ENCODE measurements around the gene SIPA1L3. TPM values are rescaled to one million over a fixed set of nuclear protein-coding genes. Genes with fewer than 3 reads are reported as not detected.

SIPA1L3 gene
- polyA plus RNA-seq, 1 donor from 2014 or later: 2.8 TPM

- Histone ChIP-seq H2AFZ (ENCODE audit: low read depth, low read length) (no peak overlapping the region), H3K79me2 (replicated peaks; ENCODE audit: insufficient read depth, low read length) (no peaks in the 10 kb centered on the region), H3K27ac (ENCODE audit: low read length) (no peak overlapping the region)
Observed at GRCh38 chr19:37982655-37983054, 75.6 kb downstream of the SIPA1L3 start.

DNA sequence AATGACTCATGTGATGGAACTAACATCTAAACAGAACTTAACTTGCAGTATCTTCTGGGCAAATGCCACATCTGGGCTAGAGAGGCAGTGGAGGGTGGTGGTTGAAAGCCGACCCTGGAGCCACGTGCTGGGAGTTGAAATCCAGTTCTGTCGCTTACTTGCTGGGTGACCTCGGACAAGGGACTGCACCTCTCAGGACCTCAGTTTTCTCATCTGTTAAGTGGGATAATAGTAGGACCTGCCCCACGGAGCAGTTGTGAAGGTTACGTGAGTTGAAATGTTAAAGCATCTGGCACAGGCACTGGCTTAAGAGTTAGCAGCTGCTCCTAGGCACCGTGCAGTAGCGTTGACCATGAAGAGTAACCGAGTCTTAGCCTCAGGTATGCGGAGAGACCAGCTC, 76.1 kb downstream of the SIPA1L3 start:
- Histone ChIP-seq H3K27ac (ENCODE audit: low read length) (no peak overlapping the region), H3K4me2 (ENCODE audit: low read length) (no peak overlapping the region), H3K79me2 (replicated peaks; ENCODE audit: insufficient read depth, low read length) (no peaks in the 10 kb centered on the region)

More at GRCh38 chr19:37982655-37983054, 75.6 kb downstream of the SIPA1L3 start:
- no peak overlapping the region for H3K4me3 ChIP-seq (ENCODE audit: low read length)
- no peaks in the 10 kb centered on the region for H3K27me3 ChIP-seq (ENCODE audit: insufficient read depth, low read depth, low read length)
- TF ChIP-seq MXI1 (conservative IDR thresholded peaks at IDR 0.05; ENCODE audit: poor library complexity, severe bottlenecking) (no peak), TAF1 (IDR thresholded peaks at IDR 0.05; ENCODE audit: low read depth) (no peak), SMC3 (conservative IDR thresholded peaks at IDR 0.05; ENCODE audit: poor library complexity) (no peak), EP300 (conservative IDR thresholded peaks at IDR 0.05; ENCODE audit: poor library complexity, severe bottlenecking) (no peak), EZH2 (IDR thresholded peaks at IDR 0.05; ENCODE audit: borderline replicate concordance, insufficient read depth, low read length, poor library complexity, severe bottlenecking) (no peak), RAD21 (conservative IDR thresholded peaks at IDR 0.05) (no peak), POLR2AphosphoS5 (IDR thresholded peaks at IDR 0.05) (no peak)
- TF ChIP-seq, protein P1, sequence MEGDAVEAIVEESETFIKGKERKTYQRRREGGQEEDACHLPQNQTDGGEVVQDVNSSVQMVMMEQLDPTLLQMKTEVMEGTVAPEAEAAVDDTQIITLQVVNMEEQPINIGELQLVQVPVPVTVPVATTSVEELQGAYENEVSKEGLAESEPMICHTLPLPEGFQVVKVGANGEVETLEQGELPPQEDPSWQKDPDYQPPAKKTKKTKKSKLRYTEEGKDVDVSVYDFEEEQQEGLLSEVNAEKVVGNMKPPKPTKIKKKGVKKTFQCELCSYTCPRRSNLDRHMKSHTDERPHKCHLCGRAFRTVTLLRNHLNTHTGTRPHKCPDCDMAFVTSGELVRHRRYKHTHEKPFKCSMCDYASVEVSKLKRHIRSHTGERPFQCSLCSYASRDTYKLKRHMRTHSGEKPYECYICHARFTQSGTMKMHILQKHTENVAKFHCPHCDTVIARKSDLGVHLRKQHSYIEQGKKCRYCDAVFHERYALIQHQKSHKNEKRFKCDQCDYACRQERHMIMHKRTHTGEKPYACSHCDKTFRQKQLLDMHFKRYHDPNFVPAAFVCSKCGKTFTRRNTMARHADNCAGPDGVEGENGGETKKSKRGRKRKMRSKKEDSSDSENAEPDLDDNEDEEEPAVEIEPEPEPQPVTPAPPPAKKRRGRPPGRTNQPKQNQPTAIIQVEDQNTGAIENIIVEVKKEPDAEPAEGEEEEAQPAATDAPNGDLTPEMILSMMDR (IDR thresholded peaks at IDR 0.05; ENCODE audit: poor library complexity, severe bottlenecking): no peak
- TF ChIP-seq, protein P2, sequence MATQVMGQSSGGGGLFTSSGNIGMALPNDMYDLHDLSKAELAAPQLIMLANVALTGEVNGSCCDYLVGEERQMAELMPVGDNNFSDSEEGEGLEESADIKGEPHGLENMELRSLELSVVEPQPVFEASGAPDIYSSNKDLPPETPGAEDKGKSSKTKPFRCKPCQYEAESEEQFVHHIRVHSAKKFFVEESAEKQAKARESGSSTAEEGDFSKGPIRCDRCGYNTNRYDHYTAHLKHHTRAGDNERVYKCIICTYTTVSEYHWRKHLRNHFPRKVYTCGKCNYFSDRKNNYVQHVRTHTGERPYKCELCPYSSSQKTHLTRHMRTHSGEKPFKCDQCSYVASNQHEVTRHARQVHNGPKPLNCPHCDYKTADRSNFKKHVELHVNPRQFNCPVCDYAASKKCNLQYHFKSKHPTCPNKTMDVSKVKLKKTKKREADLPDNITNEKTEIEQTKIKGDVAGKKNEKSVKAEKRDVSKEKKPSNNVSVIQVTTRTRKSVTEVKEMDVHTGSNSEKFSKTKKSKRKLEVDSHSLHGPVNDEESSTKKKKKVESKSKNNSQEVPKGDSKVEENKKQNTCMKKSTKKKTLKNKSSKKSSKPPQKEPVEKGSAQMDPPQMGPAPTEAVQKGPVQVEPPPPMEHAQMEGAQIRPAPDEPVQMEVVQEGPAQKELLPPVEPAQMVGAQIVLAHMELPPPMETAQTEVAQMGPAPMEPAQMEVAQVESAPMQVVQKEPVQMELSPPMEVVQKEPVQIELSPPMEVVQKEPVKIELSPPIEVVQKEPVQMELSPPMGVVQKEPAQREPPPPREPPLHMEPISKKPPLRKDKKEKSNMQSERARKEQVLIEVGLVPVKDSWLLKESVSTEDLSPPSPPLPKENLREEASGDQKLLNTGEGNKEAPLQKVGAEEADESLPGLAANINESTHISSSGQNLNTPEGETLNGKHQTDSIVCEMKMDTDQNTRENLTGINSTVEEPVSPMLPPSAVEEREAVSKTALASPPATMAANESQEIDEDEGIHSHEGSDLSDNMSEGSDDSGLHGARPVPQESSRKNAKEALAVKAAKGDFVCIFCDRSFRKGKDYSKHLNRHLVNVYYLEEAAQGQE (IDR thresholded peaks at IDR 0.05; ENCODE audit: borderline replicate concordance): no peak
- no peaks in the 10 kb centered on the region for H4K20me1 ChIP-seq (ENCODE audit: insufficient read depth)
- H3K9me3 ChIP-seq (ENCODE audit: low read length): no peaks in the 10 kb centered on the region
- no peak overlapping the region for H3K4me2 ChIP-seq (ENCODE audit: low read length)
- H3K9me2 ChIP-seq (ENCODE audit: insufficient read depth, low read length): no peaks in the 10 kb centered on the region
- H3K9ac ChIP-seq (ENCODE audit: low read length): no peak overlapping the region
- no peaks in the 10 kb centered on the region for H3K36me3 ChIP-seq (ENCODE audit: insufficient read depth, low read length)
- H3F3A ChIP-seq (ENCODE audit: insufficient read depth, low read length, poor library complexity, severe bottlenecking): no peaks in the 10 kb centered on the region

More for the DNA sequence above, 76.1 kb downstream of the SIPA1L3 start:
- Histone ChIP-seq H3K9ac (ENCODE audit: low read length) (no peak overlapping the region), H3K4me3 (ENCODE audit: low read length) (no peak overlapping the region), H3K9me2 (ENCODE audit: insufficient read depth, low read length) (no peaks in the 10 kb centered on the region), H4K20me1 (ENCODE audit: insufficient read depth) (no peaks in the 10 kb centered on the region), H2AFZ (ENCODE audit: low read depth, low read length) (no peak overlapping the region), H3K27me3 (ENCODE audit: insufficient read depth, low read depth, low read length) (no peaks in the 10 kb centered on the region), H3K9me3 (ENCODE audit: low read length) (no peaks in the 10 kb centered on the region), H3F3A (ENCODE audit: insufficient read depth, low read length, poor library complexity, severe bottlenecking) (no peaks in the 10 kb centered on the region), H3K36me3 (ENCODE audit: insufficient read depth, low read length) (no peaks in the 10 kb centered on the region)
- TF ChIP-seq, protein P2 (IDR thresholded peaks at IDR 0.05; ENCODE audit: borderline replicate concordance): no peak
- TF ChIP-seq EZH2 (IDR thresholded peaks at IDR 0.05; ENCODE audit: borderline replicate concordance, insufficient read depth, low read length, poor library complexity, severe bottlenecking): no peak
- TF ChIP-seq POLR2AphosphoS5 (IDR thresholded peaks at IDR 0.05): no peak
- no peak for TF ChIP-seq RAD21 (conservative IDR thresholded peaks at IDR 0.05)
- no peak for TF ChIP-seq TAF1 (IDR thresholded peaks at IDR 0.05; ENCODE audit: low read depth)

Measured in neural cell (in vitro differentiated cells).